ENCODE results near the gene CNTN1. TPM values are rescaled to one million over a fixed set of nuclear protein-coding genes. Genes with fewer than 3 reads are reported as not detected.

Gene CNTN1
- polyA plus RNA-seq, 1 of the 3 experiments (the other 2 are of a cell fraction): 0.13 TPM

GRCh38 chr12:41106315-41106714 lies 414.1 kb downstream of the CNTN1 start:
- Histone ChIP-seq H3K4me2 (no peak overlapping the region), H3K4me3 (ENCODE audit: low read depth in 2 of 2, low read length in 1 of 2) (no peak overlapping the region), H4K20me1 (ENCODE audit: insufficient read depth) (no peaks in the 10 kb centered on the region), H2AFZ (ENCODE audit: low read depth) (no peak overlapping the region), H3K27me3 (ENCODE audit: insufficient read depth) (no peaks in the 10 kb centered on the region), H3K9me2 (no peaks in the 10 kb centered on the region), H3K9me3 (no peaks in the 10 kb centered on the region), H3K4me1 (ENCODE audit: control insufficient read depth in 1 of 2, insufficient read depth in 2 of 2, low read depth in 1 of 2, low read length in 1 of 2) (no peaks in the 10 kb centered on the region), H3K9ac (no peak overlapping the region), H3K27ac (ENCODE audit: low read depth in 2 of 2, low read length in 1 of 2) (no peak overlapping the region), H3K36me3 (replicated peaks in 1 of 2; ENCODE audit: control insufficient read depth in 1 of 2, insufficient read depth in 2 of 2, low read length in 1 of 2) (no peaks in the 10 kb centered on the region), H3F3A (replicated peaks; ENCODE audit: insufficient read depth) (no peaks in the 10 kb centered on the region), H3K79me2 (ENCODE audit: insufficient read depth) (no peaks in the 10 kb centered on the region)
- TF ChIP-seq RAD21 (IDR thresholded peaks at IDR 0.05; ENCODE audit: low read length) (no peak), TCF12 (IDR thresholded peaks at IDR 0.05) (no peak), MEF2A (IDR thresholded peaks at IDR 0.05; ENCODE audit: borderline replicate concordance, low read depth) (no peak), FOXJ3 (CRISPR knock-in tag; IDR thresholded peaks at IDR 0.05) (no peak), FOSL2 (IDR thresholded peaks at IDR 0.05; ENCODE audit: borderline replicate concordance, low read depth) (no peak), CTCF (IDR thresholded peaks at IDR 0.05) (no peak), GATA2 (CRISPR knock-in tag; IDR thresholded peaks at IDR 0.05) (no peak), RCOR1 (IDR thresholded peaks at IDR 0.05; ENCODE audit: low read length) (no peak), ELF1 (IDR thresholded peaks at IDR 0.05) (no peak), EP300 (IDR thresholded peaks at IDR 0.05; ENCODE audit: borderline replicate concordance in 1 of 2, low read depth in 1 of 2, low read length in 1 of 2) (no peak), FOXM1 (IDR thresholded peaks at IDR 0.05; ENCODE audit: low read depth) (no peak), SIN3A (IDR thresholded peaks at IDR 0.05; ENCODE audit: borderline replicate concordance, low read depth, low read length) (no peak), EZH2phosphoT487 (IDR thresholded peaks at IDR 0.05; ENCODE audit: borderline replicate concordance, low read depth) (no peak), TAF1 (IDR thresholded peaks at IDR 0.05; ENCODE audit: borderline replicate concordance, low read depth, low read length) (no peak)
- TF ChIP-seq, protein P1, sequence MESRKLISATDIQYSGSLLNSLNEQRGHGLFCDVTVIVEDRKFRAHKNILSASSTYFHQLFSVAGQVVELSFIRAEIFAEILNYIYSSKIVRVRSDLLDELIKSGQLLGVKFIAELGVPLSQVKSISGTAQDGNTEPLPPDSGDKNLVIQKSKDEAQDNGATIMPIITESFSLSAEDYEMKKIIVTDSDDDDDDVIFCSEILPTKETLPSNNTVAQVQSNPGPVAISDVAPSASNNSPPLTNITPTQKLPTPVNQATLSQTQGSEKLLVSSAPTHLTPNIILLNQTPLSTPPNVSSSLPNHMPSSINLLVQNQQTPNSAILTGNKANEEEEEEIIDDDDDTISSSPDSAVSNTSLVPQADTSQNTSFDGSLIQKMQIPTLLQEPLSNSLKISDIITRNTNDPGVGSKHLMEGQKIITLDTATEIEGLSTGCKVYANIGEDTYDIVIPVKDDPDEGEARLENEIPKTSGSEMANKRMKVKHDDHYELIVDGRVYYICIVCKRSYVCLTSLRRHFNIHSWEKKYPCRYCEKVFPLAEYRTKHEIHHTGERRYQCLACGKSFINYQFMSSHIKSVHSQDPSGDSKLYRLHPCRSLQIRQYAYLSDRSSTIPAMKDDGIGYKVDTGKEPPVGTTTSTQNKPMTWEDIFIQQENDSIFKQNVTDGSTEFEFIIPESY (IDR thresholded peaks at IDR 0.05; ENCODE audit: borderline replicate concordance, low read depth): no peak
- TF ChIP-seq, protein P2, sequence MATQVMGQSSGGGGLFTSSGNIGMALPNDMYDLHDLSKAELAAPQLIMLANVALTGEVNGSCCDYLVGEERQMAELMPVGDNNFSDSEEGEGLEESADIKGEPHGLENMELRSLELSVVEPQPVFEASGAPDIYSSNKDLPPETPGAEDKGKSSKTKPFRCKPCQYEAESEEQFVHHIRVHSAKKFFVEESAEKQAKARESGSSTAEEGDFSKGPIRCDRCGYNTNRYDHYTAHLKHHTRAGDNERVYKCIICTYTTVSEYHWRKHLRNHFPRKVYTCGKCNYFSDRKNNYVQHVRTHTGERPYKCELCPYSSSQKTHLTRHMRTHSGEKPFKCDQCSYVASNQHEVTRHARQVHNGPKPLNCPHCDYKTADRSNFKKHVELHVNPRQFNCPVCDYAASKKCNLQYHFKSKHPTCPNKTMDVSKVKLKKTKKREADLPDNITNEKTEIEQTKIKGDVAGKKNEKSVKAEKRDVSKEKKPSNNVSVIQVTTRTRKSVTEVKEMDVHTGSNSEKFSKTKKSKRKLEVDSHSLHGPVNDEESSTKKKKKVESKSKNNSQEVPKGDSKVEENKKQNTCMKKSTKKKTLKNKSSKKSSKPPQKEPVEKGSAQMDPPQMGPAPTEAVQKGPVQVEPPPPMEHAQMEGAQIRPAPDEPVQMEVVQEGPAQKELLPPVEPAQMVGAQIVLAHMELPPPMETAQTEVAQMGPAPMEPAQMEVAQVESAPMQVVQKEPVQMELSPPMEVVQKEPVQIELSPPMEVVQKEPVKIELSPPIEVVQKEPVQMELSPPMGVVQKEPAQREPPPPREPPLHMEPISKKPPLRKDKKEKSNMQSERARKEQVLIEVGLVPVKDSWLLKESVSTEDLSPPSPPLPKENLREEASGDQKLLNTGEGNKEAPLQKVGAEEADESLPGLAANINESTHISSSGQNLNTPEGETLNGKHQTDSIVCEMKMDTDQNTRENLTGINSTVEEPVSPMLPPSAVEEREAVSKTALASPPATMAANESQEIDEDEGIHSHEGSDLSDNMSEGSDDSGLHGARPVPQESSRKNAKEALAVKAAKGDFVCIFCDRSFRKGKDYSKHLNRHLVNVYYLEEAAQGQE (IDR thresholded peaks at IDR 0.05; ENCODE audit: low read depth, low read length): no peak
- TF ChIP-seq, protein P3, sequence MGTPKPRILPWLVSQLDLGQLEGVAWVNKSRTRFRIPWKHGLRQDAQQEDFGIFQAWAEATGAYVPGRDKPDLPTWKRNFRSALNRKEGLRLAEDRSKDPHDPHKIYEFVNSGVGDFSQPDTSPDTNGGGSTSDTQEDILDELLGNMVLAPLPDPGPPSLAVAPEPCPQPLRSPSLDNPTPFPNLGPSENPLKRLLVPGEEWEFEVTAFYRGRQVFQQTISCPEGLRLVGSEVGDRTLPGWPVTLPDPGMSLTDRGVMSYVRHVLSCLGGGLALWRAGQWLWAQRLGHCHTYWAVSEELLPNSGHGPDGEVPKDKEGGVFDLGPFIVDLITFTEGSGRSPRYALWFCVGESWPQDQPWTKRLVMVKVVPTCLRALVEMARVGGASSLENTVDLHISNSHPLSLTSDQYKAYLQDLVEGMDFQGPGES (IDR thresholded peaks at IDR 0.05; ENCODE audit: low read depth, low read length): no peak
- ChIA-PET CTCF (no interaction called here), POLR2A (no interaction called here)
- DNase-seq: no peak
- 35% methylated on average over 3 of the region's 3 CpGs for WGBS (ENCODE audit: low lambda C conversion rate)
